HG03520 (cell line): ENCODE results near the gene EGLN3.

ENCODE experiments used
- ATAC-seq: cut with Tn5 transposase; IDR thresholded peaks from one replicate; pipeline ENCODE4 v1.9.1; 2021; ENCODE audit warnings: mild to moderate bottlenecking, moderate library complexity; ENCODE audit not compliant: unreplicated experiment

The EGLN3 gene

GRCh38 chr14:33915682-33916081 is 35.2 kb downstream of the EGLN3 start:
- ATAC-seq, result no peak

DNA sequence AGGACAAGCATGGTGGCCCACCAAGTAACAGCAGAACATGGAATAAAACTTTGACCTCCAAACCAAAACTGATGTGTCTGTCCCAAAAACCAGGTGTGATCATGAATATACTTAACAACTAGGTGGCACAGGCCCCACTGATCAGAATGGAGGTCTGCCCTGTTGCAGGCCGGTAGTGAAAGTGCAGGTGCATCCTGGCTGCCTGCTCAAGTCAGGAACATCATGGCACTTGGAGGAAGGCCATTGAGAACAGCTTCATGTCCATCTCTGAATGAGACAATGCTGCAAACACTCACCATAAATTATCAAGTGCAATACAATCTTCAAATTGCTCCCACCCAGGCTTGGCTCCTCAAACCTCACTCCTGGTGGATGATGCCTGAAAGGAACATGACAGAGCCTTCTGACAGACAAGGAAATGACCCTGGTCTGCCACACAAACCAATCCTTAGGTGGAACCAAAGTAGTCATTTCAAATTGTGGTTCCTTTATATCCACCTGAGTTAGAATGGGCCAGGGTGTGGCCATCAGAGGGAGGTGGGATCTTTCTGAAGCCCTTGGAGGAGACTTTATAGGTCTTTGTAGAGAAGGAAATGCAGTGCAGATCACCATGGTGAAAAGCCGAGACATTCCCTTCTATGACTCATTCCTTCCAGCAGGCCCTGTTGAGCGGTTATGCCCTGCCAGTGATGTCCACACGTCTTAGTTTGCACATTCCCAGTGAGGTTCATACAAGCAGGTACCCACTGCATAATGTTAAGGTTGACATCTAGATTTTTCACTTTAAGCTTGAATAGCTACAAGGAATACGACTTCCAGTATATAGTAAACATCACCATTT is 36.0 kb downstream of the EGLN3 start:
- ATAC-seq, result no peak

GRCh38 chr14:33911046-33911445 is 39.8 kb downstream of the EGLN3 start:
- no peak for ATAC-seq

DNA sequence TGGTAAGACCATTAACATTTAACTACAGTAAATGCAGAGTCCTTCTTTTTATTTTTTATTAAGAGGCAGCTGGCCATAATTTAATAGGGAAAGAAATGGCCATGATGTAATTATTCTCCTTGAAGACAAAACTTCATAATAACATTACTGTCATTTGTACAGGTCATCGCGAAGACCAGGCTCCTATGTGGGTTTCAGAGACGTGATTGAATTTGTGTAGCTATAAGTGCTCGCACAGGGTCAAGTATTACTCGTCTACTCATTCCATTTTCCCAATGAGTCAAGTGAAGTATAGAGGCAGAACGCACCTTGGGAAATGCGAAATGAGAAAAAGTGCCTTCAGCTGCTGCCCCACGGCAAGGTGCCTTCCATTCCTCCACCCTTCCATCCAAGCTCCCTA is 40.4 kb downstream of the EGLN3 start:
- no peak for ATAC-seq

DNA sequence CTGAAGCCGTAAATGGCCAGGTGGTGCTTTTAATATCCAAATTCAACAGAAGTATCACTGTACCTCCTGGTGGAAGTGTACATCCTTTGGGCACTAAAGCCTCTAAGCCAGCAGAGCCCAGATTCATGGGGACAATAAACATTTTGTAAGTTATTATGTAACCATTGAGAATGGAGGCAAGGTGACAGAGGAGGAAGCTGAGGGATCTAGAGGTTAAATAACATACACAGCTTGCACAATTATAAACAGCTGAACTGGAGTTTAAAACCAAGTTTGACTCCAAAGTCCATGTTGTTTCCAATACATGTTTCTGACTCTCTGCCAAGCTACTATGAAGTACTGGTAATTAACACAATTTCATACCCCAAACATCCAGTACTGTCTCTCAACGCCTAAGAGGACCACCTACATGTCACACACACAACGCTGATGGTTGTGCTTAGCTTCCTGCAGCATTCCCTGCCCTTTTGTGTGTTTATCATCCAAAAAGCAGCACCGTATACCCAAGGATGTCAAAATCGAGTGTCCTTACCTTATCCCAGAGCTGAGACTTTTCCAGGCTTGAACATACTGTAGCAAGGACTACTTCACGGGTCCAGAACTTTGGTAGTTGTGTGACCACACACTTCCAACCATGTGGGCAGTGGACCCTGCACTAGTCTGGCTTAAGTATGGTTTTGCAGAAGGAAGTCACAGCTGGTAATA is 41.3 kb downstream of the EGLN3 start:
- no peak for ATAC-seq

DNA sequence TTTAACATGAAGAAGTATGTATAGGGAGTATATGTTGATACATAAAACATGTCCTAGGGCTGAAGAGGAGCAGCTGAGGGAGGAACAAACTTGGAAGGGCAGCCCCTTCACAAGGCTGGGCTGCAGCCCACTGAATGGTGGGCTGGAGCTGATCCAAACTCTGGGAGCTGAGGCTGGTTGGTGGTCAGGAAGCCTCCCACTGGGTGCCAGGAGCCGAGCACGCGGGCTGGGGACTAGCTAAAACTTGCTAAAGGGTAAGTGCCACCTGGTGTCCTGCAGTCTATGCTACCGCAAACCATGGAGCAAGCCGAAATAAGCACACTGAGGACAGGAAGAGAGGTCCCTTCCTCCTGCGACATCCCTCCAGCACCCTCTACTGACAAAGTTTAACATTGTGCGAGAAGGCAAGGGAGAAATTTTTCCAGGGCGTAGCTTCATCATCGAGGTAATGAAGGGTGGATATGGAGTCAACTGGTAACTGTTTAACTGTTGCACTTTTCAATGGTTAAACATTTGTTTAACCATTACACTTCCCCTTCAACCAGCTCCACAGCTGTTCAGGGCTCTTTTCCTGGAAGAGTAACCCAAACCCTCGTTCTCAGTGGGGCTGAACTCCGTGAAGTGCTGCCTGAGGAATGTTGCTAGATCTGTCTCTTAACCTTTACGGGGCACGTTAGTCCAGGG is 42.2 kb downstream of the EGLN3 start:
- no peak for ATAC-seq

- ATAC-seq, result no peak
Measured at GRCh38 chr14:33906968-33907367, 43.9 kb downstream of the EGLN3 start.

- no peak for ATAC-seq
Measured at GRCh38 chr14:33904609-33905008, 46.3 kb downstream of the EGLN3 start.

- no peak for ATAC-seq
Measured at GRCh38 chr14:33903369-33903768, 47.5 kb downstream of the EGLN3 start.

- no peak for ATAC-seq
Measured at GRCh38 chr14:33902363-33902762, 48.5 kb downstream of the EGLN3 start.

DNA sequence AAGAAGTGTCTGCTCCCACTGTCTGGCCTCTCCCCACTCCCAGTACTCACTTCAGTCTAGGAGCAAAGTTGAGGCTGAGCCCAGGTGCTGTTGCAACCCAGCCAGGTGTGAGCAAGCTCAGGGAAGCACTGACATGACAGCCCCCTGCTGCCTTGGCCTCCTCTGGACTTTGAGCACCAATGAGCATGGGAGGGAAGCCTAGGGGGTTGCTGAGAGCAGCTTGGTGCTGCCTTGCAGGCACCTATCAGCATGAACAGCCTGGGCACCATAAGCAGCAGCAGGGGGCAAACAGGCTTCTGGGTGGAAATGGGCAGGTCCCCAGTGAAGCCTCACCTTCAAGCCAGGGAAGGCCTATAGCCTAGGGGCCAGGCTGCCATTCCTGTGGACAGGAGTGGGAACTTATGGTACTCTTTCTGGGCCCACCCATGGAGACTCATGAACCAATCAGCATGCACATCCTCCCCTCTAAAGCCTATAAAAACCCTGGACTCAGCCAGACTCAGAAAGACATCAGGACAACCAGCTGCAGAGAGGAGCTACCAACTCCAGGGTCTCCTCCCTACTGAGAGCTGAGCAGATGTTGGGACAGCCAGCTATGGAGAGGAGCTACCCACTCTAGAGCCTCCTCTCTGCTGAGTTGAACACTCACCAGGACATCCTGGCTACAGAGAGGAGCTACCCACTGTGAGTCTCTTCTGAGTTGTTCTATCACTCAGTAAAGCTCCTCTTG is 49.3 kb downstream of the EGLN3 start:
- ATAC-seq, result no peak

DNA sequence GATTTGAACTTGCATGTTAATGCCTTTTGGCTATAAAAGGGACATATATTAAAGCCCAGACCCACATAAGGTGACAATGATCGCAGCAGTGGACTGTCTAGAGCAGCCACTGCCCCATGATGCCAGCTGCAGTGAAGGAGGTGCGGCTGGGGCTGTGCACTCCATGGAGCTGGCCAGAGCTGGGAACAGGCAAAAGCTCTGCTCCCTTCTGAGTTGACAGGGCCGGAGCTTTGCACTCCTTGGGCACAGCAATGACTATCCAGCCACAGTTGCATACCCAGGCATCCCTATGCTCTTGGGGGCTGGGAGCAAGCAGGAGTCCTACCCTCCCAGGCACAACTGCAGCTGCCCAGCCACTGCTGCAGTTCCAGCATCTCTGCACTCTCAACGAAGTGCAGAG is 50.2 kb downstream of the EGLN3 start:
- no peak for ATAC-seq

GRCh38 chr14:33899723-33900341 is 51.0 kb downstream of the EGLN3 start:
- no peak for ATAC-seq

- no peak for ATAC-seq
Measured at GRCh38 chr14:33897878-33898535, 52.9 kb downstream of the EGLN3 start.

DNA sequence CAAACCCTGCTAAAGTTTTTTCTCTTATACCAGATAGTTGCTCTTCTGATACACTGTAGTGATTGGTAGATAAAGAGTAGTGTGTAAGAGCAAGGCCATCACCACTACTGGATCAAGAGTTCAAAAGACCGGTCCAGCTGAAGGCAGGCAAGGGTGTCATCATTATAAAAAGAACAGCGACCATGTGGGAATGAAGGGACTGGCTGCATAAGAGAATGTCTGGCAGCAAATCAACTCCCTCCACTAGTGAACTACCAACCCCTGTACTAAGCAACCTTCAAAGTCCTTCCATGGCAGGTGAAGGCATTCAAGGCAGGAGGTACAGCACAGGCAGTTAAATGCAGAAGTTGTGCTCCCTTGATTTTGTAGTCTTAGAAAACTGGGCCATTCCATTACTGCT is 53.5 kb downstream of the EGLN3 start:
- ATAC-seq, result no peak

GRCh38 chr14:33894339-33894738 is 56.5 kb downstream of the EGLN3 start:
- no peak for ATAC-seq

DNA sequence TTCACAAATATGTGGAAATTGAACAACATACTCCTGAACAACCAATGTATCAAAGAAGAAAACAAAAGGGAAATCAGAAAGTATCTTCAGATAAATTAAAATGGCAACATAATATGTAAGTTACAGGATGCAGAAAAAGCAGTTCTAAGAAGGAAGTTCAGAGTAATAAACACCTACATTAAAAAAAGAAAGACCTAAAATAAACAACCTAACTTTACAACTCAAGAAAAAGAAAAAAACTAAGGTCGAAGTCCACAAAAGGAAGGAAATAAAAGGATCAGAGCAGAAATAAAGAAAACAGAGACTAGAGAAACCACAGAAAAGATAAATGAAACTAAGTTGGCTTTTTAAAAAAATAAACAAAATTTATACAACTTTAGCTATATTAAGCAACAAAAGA is 59.2 kb downstream of the EGLN3 start:
- no peak for ATAC-seq

DNA sequence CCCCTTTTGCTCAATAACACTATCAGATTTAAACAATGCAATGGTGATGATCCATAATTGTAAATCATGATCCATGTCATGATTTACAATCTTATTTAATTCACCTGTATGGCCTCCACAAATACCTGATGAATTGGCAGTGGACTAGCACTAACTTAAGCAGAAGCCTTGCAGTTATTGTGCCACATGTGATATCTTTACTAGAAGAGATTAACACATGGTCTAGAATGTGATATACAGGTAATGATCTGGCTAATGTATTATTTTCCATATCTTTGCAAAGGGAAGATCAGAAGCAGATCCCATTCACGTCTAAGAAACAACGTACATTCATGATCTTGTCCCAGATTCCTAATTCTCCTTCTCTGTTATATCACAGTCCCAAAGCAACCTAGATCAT is 66.0 kb downstream of the EGLN3 start:
- ATAC-seq, result no peak

- ATAC-seq, result no peak
Measured at GRCh38 chr14:33880330-33880729, 70.5 kb downstream of the EGLN3 start.

DNA sequence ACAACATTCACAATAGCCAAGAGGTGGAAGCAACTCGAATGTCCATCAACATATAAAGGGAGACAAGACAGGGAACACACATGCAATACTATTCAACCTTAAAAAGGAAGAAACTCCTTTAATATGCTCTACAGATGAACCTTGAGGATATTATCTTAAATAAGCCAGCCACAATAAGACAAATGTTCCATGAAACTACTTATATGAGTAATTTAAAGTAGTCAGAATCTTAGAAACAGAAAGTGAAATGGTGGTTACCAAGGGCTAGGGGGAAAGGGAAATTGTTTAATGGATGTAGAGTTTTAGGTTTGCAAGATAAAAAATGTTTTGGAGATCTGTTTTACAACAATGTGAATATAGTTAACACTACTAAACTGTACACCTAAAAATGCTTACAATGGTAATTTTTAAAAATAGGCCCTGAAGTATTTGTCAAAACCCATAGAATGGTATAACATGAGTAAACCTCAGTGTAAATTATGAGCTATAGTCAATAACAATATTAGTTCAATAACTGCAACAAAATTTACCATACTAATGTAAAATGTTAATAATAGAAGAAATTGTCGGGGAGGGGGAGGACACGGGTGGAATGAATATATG is 71.1 kb downstream of the EGLN3 start:
- ATAC-seq, result no peak
